Measurements from ENCODE around the gene LRRC46. TPM values are rescaled to one million over a fixed set of nuclear protein-coding genes. Genes with fewer than 3 reads are reported as not detected.

LRRC46 gene
- total RNA-seq, 1 donor from 2014 or later = 2.8 TPM

DNA sequence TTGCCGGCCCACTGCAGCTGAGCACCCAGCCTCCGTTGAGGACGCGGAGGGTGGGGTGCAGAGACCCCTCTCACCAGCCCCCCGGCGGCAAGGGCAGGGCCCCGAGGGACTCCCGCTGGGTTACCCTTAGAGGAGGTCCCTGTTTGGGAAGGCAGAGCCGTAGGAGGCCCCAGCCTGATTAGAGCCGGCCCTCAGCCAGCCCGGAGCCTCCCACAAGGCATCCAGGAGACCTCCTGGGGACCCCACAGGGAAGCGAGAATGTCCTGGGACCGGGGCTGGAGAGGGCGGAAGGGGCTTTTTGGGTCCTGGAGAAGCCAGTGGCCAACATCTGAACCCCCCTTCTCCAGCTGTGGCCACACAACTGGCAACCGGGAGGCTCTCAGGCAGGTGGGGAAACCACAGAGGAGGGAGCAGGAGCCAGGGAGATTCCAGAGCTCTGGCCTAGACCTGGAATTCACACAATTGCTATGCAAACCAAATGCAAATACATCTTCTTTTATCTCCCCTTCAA lies 41.2 kb downstream of the LRRC46 start:
- H3K27me3 Mint-ChIP-seq = peaks cover 80% of the 10 kb centered on the region
- H3K27ac Mint-ChIP-seq = no peak overlapping the region
- peaks cover 12% of the 10 kb centered on the region for H3K4me1 Mint-ChIP-seq (ENCODE audit: unreplicated experiment)
- TF ChIP-seq, protein P1, sequence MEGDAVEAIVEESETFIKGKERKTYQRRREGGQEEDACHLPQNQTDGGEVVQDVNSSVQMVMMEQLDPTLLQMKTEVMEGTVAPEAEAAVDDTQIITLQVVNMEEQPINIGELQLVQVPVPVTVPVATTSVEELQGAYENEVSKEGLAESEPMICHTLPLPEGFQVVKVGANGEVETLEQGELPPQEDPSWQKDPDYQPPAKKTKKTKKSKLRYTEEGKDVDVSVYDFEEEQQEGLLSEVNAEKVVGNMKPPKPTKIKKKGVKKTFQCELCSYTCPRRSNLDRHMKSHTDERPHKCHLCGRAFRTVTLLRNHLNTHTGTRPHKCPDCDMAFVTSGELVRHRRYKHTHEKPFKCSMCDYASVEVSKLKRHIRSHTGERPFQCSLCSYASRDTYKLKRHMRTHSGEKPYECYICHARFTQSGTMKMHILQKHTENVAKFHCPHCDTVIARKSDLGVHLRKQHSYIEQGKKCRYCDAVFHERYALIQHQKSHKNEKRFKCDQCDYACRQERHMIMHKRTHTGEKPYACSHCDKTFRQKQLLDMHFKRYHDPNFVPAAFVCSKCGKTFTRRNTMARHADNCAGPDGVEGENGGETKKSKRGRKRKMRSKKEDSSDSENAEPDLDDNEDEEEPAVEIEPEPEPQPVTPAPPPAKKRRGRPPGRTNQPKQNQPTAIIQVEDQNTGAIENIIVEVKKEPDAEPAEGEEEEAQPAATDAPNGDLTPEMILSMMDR (conservative IDR thresholded peaks at IDR 0.05) = no peak
- no peaks in the 10 kb centered on the region for H3K36me3 Mint-ChIP-seq
- no peaks in the 10 kb centered on the region for H3K9me3 Mint-ChIP-seq
- no peak overlapping the region for H3K4me3 Mint-ChIP-seq
- no peak for DNase-seq (ENCODE audit: extremely low spot score, unreplicated experiment)

DNA sequence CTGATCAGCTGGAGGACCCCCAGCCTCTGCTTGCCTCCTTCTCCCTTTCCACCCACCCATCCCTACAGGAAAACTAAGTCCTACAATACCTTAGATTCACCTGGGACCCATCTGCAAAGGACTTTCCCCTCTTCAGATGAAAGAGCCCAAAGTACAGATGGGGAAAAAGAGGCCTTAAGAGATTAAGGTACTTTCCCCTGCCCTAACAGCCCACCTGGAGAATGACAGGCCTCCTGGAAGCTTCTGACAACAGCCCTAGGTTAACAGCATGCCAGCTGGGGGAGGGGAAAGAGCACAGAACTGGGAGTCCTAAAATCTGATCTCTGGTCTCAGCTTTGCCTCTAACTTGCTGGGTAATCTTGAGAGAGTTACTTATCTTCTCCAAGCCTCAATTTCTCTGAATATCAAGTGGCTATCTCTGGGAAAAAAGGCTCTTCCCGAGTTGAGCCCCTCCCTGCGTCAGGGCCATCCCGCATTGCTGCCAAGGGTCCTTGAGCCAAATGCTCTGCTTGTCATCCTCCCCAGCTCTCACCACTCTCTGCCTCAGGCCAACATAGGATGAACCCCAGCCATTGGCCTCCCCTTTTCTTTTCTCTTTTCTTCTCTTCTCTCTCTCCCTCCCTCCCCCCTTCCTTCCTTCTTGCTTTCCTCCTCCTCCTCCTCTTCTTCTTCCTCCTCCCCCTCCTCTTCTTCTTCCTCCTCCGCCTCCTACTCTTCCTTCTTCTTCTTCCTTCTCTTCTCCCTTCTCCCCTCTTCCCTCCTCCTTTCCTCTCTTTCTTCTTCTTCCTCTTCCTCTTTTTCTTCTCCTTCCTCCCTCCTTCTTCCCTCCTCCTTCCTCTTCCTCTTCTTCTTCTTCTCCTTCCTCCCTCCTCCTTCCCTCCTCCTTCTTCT lies 42.0 kb downstream of the LRRC46 start:
- TF ChIP-seq, protein P1 (conservative IDR thresholded peaks at IDR 0.05) = no peak
- DNase-seq (ENCODE audit: extremely low spot score, unreplicated experiment) = no peak
- H3K4me1 Mint-ChIP-seq (ENCODE audit: unreplicated experiment) = peaks cover 14% of the 10 kb centered on the region
- no peak overlapping the region for H3K27ac Mint-ChIP-seq
- no peaks in the 10 kb centered on the region for H3K9me3 Mint-ChIP-seq
- peaks cover 80% of the 10 kb centered on the region for H3K27me3 Mint-ChIP-seq
- H3K36me3 Mint-ChIP-seq = no peaks in the 10 kb centered on the region
- no peak overlapping the region for H3K4me3 Mint-ChIP-seq

DNA sequence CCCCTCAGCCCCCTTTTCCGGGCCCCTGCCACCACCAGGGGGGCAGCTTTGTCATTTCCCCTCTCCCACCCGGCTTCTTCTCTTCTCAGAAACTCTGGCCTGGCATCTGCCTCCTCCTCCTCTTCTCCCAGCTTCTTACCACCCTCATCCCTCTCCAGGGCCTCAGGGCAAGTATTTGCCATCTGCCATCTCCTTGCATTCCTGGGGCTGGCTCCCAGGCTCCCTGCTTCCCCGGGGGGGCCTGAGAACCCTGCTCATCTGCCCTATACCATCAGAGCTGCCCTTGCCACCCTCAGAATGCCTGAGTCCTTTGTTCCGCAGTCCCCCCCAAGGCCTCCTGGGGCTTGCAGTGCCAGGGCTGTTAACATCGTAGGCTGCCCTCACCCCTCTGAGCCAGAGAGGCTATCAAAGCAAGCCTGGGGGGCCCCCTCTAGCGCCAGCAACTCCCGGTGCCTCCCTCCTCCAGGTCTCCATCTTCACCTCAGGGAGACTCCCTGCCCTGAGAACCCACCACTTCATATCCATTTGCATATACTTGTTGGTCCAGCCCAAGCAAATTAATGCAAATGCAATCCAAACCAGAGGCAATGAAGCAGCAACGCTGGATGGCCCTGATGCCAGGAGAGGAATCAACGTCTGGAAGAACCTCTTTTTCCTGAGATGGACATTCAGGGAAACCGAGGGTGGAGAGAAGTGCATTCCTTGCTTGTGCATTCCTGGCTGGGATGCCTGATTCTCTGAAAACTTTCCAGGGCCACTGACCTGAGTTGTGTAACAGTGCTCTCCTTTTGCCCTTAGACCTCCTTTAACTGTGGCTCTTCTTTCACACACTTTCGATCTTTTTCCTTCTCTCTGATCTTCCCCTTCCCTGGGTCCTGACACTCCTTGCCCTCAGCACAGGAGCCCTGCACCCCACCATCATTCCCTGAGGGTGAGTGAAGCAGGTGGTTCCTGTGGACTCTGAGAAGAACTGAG lies 43.8 kb downstream of the LRRC46 start:
- Mint-ChIP-seq H3K9me3 (no peaks in the 10 kb centered on the region), H3K4me3 (no peak overlapping the region), H3K27ac (no peak overlapping the region), H3K27me3 (peaks cover 78% of the 10 kb centered on the region), H3K4me1 (ENCODE audit: unreplicated experiment) (peaks cover 13% of the 10 kb centered on the region), H3K36me3 (no peaks in the 10 kb centered on the region)
- no peak for DNase-seq (ENCODE audit: extremely low spot score, unreplicated experiment)
- TF ChIP-seq, protein P1 (conservative IDR thresholded peaks at IDR 0.05) = no peak

DNA sequence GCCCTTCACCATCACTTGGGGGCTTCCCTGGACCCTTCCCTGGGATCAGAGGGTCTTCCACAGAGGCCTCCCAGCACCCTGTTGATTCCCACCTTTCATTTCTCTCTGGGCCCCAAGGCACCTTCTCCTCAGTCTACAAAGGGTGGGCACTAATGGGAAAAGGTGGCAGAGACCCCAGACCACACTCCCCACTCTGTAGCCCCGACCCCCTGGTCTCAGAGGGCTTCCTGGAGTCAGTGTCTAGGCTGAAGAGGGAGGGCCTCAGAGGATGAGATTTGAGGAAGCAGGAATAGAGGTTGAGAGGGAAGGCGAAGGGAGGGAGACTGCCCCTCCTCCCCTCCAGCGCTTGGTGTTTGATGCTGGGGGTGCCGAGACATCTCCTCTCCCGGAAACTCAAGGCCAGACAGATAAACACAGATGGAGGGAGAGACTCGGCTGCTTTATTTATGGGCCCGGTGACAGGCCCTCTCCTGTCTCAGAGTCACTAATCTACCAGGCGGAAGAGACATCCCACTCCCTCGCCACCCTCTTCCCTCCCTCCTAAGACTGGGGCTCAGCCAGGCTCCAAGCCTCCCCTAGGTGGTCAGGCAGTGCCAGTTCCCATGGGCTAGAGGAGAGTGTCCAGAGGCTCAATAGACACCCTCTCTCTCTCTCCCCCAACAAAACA lies 46.0 kb downstream of the LRRC46 start:
- DNase-seq (ENCODE audit: extremely low spot score, unreplicated experiment) = no peak
- H3K9me3 Mint-ChIP-seq = no peaks in the 10 kb centered on the region
- H3K27me3 Mint-ChIP-seq = peaks cover 69% of the 10 kb centered on the region
- TF ChIP-seq, protein P1 (conservative IDR thresholded peaks at IDR 0.05) = no peak
- H3K36me3 Mint-ChIP-seq = no peaks in the 10 kb centered on the region
- H3K27ac Mint-ChIP-seq = no peak overlapping the region
- no peak overlapping the region for H3K4me3 Mint-ChIP-seq
- peaks cover 12% of the 10 kb centered on the region for H3K4me1 Mint-ChIP-seq (ENCODE audit: unreplicated experiment)
